ENCODE measurements around the gene PCSK6.

GRCh38 chr15:101495334-101496197 lies 6.1 kb upstream of the PCSK6 start:
- TF ChIP-seq, protein P1, sequence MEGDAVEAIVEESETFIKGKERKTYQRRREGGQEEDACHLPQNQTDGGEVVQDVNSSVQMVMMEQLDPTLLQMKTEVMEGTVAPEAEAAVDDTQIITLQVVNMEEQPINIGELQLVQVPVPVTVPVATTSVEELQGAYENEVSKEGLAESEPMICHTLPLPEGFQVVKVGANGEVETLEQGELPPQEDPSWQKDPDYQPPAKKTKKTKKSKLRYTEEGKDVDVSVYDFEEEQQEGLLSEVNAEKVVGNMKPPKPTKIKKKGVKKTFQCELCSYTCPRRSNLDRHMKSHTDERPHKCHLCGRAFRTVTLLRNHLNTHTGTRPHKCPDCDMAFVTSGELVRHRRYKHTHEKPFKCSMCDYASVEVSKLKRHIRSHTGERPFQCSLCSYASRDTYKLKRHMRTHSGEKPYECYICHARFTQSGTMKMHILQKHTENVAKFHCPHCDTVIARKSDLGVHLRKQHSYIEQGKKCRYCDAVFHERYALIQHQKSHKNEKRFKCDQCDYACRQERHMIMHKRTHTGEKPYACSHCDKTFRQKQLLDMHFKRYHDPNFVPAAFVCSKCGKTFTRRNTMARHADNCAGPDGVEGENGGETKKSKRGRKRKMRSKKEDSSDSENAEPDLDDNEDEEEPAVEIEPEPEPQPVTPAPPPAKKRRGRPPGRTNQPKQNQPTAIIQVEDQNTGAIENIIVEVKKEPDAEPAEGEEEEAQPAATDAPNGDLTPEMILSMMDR (IDR thresholded peaks at IDR 0.05; ENCODE audit: insufficient read depth, low read length) = no peak
- TF ChIP-seq REST (IDR thresholded peaks at IDR 0.05; ENCODE audit: insufficient replicate concordance, low read depth) = no peak

All from HL-60 (cell line).